ENCODE data around the gene GTF2IRD2. TPM values are rescaled to one million over a fixed set of nuclear protein-coding genes. Genes with fewer than 3 reads are reported as not detected.
"Not testable (repeated sequence)": the region's sequence is repeated elsewhere in the genome, so short reads cannot be mapped to it uniquely, and the experiment has no call there.

GTF2IRD2 gene
- polyA plus RNA-seq, 3 donors: 17.3 to 36.7 (median 34.4) TPM

DNA sequence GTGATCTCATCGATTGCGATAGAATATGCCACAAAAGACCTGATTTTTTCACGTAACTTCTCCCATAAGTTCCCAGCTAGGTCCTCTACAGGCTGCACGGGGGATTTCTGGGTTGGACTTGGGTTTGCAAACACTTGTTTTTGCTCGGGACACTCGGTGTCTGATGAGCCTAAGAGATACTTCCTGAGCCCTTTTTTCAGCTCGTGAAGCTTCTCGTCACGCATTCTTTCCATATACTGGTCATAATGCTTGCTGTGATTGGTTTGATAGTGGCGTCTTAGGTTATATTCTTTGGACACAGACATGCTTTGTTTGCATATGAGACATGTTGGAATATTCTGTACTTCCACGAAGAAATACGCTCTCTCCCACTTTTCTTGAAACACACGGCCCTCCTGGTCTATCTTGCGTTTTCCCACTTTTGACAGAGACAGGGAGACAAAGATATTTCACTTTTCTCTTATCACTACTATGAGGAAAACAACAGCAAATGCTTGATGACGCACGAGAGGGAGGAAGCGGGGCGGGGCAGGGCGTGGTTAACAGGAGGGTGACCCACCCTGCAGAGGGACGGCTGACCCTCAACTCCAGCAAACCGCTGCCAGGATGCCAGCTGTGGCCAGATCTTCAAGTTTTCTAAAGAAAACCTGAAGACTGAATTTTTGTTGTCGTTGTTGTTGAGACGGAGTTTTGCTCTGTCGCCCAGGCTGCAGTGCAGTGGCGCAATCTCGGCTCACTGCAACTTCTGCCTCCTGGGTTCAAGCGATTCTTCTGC is 53.4 kb downstream of the GTF2IRD2 start:
- not testable (repeated sequence) for DNase-seq

DNA sequence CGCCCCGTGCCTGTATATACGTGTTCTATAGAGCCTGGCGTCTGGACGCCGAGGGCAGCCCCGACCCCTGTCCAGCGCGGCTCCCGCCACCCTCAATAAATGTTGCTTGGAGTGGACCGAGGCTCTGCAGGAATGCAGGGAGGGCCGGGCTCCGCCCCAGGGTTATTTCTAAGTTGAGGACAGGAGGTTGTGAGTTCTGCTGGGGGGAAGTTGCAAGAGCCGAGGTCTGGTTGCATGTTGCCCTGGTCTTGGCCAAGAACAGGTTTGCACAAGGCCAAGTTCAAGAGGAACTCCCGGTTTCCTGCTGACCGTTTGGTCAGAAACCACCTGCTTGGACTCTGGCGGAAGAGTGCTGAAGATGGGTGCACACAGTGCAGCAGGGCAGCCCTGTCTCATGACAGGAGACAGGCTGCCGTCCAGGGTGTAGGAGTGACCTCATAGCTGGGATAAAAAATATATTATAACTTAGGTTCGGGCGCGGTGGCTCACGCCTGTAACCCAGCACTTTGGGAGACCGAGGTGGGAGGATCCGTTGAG is 62.1 kb downstream of the GTF2IRD2 start:
- DNase-seq: not testable (repeated sequence)

DNA sequence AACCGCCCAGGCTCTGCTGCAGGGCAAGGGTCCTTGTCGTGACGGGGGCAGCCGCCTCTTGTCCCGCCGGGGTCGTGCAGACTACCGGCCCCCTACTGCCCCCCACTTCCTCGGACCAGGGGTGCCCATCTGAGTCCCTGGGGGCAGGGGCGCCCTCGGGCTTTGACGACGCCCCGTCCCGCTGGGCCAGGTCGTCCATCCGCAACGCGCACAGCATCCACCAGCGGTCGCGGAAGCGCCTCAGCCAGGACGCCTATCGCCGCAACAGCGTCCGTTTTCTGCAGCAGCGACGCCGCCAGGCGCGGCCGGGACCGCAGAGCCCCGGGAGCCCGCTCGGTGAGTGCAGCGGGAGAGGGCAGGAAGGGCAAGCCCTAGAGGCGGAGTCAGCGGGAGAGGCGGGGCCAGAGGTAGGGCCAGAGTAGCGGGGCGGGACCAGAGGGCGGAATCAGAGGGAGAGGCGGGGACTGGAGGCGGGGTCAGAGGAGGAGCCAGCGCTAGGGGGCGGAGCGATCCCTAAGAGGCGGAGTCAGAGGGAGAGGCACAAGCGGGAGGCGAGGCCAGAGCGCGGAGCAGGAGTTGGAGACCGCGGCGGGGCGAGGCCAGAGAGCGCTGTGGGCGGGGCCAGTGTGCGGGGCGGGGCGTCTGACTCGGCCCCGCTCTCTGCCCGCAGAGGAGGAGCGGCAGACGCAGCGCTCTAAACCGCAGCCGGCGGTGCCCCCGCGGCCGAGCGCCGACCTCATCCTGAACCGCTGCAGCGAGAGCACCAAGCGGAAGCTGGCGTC is 62.8 kb downstream of the GTF2IRD2 start:
- DNase-seq: peak; percentile 74

DNA sequence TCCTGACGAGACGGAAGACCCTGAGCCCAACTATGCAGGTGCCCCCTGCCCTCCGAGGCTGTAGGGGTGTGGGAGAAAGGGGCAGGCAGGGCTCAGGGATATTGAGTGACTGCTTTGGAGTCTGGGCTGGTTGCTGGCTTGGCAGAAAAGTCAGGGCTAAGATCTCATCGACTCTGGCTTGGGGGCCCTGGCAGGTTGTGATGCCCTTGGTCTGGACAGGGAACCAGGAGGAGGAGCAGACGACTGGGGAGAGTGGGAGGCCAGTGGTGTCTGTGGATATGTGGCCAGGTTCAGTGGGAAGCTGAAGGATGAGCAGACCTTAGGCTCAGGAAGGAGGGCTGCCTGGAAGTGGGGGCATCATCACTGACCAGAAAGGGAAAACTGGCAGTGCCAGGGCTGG is 67.8 kb downstream of the GTF2IRD2 start:
- DNase-seq: not testable (repeated sequence)

DNA sequence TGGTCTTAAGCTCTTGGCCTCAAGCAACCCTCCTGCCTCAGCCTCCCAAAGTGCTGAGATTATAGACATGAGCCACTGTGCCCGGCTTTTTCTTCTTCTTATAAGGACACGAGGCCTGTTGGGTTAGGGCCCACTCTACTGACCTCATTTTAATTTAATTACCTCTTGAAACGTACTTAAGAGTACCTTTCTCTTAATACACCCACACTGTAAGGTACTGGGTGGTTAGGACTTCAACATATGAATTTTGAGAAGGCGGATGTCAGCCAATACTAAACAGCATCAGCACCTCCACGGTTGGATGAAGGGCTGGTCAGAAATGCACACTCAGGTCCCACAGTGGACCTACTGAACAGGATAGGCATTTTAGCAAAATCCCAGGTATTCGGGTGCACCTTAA is 69.7 kb downstream of the GTF2IRD2 start:
- not testable (repeated sequence) for DNase-seq

DNA sequence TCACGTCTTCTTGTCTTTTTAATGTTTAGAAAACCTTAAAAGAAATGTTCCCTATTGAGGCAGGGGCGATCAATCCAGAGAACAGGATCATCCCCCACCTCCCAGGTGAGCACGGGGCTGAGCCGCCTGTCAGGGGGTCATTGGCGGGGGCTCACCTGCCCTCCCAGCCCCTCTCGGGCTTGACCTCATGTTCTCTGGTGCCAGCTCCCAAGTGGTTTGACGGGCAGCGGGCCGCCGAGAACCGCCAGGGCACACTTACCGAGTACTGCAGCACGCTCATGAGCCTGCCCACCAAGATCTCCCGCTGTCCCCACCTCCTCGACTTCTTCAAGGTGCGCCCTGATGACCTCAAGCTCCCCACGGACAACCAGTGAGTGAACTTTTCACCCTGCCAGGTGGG is 72.4 kb downstream of the GTF2IRD2 start:
- not testable (repeated sequence) for DNase-seq

DNA sequence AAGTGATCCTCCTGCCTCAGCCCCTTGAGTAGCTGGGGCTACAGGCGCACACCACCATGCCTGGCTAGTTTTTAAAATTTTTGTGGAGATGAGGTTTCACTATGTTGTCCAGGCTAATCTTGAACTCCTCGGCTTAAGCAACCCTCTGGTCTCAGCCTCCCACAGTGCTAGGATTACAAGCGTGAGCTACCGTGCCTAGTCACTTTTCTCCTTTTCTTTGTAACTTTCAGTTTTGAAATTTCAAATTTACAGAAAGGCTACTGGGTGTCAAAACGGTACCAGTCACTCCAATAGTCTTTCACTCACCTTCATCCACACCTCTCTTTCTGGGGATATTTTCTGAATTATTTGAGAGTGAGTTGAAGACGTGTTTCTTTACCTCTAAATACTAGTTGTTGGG is 76.3 kb downstream of the GTF2IRD2 start:
- DNase-seq: not testable (repeated sequence)

DNA sequence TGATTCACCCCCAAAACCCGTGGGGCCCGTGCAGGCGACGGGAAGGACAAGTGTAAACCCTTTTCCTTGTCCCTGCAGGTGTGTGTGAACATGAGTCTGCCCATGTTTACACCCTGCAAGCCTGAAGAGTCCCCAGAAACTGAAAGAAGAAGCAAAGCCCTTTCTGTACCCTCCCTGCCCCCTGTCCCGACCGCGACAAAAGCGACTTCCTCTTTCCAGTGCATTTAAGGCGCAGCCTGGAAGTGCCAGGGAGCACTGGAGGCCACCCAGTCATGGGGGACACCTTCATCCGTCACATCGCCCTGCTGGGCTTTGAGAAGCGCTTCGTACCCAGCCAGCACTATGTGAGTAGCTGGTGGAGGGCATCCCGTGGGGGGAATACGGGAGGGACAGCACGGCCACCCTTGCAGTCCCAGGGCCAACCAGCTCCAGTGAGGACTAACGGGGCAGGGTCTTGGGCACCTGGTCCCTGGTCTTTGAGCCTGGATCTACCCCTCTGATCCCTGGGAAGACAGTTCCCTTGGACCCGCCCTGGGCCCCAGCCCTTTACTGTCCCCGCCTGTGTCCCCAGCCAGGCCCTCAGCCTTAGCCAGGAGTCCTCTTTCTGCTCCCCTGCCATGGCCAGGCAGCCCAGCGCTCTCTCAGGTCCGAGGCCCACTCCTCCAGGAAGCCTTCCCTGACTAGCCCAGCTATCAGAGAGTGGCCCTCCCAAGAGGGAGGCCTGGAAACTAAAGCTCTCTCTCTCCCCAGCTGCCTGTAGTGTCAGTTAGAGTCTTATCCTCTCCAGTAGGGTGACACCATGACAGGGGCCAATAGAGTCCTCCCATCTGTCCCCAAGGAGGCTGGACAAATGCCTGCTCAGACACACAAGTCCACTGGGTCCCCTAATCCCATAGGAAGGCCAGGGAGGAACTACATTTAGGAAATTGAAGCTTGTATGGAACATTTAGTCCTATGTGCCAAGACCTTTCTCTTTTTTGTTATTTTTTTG is 77.3 kb downstream of the GTF2IRD2 start, which contains the start of gene NCF1:
TSS of gene NCF1 (plus strand) at position 252 of the 991 bp plus-strand sequence. CDS start at position 273, 21 bp downstream.
- not testable (repeated sequence) for DNase-seq

DNA sequence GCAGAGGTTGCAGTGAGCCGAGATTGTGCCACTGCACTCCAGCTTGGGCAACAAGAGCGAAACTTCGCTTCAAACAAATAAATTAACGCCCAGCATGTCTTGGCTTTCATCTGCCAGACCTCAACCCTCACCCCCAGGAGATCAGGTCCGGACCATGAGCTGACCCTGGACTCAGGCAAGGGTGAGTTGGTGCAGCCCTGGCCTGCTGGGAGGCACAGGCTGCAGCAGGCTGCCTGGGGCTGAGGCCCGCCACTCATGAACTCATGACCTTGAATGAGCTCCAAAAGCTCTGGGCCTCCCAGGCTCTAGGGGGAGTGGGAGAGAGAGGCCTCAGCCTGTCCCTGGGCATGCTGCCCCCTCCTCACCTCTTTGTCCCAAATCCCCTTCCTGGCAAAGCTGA is 79.3 kb downstream of the GTF2IRD2 start:
- DNase-seq: not testable (repeated sequence)

DNA sequence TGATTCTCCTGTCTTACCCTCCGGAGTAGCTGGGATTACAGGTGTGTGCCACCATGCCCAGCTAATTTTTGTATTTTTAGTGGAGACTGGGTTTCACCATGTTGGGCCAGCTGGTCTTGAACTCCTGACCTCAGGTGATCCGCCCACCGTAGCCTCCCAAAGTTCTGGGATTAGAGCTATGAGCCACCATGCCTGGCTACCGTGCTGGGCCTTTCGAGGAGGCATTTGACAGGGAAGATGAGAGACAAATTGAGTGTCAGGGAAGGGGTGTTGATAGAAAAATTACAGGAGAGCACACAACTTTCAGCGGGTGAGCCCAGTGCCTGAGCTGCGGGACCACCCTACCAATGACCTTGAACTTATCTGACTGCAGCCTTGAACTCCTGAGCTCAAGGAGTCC is 81.3 kb downstream of the GTF2IRD2 start:
- DNase-seq: not testable (repeated sequence)

DNA sequence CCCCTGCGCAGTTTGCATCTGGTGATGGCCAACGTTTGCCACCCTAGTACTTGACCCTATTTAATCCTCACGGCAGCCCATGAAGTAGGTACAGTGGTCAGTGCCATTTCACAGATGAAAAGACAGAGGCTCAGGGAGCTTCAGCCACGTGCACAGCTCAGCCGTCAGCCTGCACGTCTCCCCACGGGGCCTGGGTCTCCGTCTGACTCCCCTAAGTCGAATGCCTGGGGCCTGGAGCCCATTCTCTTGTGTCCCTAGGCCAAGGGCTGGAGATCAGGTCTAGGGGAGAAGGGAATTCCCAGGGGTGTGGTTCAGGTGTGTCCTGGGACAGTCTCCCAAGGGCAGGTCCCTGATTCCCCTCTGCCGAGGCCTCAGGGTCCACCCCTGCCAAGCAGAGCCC is 84.4 kb downstream of the GTF2IRD2 start:
- DNase-seq: not testable (repeated sequence)

DNA sequence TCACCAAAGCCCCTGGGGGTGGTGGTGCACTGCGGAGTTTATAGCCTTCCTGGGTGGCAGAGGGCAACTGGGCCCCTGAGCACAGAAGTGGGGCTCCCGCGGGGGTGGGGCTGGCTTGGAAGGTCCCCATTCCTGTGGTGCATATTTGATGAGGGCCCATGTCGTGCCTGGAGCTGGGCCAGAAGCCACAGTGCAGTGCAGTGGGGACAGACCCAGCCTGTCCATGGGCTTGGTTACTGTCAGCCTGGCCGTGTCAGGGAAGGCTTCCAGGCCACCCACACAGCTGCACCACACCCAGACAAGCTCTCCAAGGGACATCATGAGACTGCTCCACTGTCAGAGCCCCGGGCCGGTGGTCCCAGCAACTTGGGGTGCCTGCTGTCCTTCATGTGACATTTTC is 84.9 kb downstream of the GTF2IRD2 start:
- DNase-seq: not testable (repeated sequence)

DNA sequence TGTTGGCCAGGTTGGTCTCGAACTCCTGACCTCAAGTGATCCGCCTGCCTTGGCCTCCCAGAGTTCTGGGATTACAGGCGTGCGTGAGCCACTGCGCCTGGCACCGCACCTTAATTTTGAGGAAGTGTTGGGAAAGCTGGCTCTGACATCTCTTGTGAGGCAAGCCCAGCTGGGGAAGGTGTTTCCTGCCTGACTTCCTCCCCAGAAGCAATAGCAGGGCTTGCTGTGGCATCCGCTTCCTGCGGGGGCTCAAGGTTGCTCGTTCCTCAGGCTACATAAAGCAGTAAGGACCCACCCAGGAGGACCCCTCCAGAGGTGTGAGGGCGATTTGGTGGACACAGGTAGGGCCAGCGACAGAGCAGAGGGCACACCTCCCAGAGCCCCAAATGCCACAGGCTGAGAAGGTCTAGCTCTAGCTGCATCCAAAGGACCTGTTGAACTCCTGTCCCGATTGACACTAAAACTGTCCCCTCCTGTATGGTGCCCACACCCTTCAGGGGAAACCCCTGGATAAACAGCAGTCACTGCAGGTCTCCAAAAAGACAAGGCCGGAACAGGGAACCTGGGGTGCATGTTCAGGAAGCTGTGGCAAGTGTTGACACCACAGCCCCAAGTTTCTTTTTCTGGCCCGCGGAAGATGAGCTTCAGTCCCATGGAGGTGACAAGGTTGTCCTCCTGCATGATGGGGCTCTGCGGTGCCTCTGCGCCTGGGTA is 86.0 kb downstream of the GTF2IRD2 start:
- not testable (repeated sequence) for DNase-seq

DNA sequence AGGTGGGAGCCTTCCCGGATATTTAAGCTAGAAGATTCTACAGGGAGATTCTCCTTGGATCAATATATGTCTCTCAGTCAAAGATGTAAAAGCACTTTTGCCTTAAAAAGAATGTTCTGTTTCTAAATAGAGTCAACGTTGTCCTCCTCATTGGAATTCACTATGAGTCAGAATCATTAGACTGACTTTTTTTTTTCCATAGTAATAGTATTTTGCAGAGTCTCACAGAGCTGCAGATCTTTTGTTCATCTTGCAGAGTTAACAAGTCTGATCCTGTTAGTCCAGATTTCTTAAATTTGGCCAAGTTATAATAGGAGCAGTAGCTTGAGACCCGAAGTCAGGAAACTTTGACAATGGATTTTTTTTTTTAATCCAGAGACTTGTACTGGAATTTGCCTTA is 92.4 kb downstream of the GTF2IRD2 start:
- not testable (repeated sequence) for DNase-seq

DNA sequence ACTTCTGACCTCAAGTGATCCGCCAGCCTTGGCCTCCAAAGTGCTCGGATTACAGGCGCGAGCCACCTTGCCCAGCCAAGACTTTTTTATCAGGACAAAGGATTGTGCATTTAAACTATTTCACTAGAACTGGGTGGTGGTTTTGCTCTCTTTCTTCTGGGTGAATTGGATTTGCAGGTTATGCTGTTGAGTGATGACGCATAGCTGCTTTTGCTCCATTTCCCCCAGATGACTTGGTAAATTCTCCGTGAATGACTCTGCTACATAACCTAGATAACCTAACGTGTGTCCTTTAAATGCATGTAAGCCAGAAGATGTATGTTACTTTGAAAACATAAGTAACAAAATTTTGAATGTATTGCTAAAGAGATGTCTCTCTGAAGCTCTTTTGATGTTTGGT is 93.1 kb downstream of the GTF2IRD2 start:
- DNase-seq: not testable (repeated sequence)

DNA sequence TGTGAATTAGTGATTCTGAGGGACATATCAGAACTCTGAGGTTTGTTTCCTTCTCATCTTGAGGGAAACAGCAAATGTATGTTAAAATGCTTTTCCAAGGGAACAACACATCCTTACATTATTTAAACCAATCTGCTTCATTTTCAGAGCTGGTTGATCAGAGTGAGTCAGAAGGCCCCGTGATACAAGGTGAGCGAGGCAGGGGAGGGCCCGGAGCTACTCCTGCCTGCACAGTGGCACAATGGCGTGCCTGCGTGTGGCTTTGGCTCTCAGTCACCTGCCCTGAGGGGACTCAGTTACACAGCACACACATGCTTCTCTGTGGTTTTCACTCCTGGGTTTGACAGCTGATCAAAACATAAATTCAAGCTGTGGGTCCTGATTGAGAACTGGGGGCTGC is 94.7 kb downstream of the GTF2IRD2 start:
- DNase-seq: not testable (repeated sequence)

DNA sequence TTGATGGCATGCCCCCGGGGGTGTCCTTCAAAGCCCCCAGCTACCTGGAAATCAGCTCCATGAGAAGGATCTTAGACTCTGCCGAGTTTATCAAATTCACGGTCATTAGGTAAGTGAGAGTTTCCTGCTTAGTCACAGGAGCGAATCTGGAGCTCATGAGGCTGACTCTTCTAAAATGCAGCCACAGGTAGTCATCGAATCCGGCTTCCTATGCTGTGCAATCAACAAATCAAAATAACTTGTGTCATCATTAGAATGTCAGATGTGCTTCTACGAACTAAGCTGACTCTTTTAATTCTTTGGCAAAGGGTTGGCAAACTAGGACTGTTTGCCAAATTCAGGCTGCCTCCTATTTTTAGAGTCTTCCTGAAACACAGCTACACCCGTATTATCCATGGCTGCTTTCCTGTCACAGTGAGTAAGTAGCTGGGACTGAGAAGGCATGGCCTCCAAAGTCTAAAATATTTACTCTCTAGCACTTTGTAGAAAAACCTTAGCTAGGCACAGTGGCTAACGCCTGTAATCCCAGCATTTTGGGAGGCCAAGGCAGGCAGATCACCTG is 97.4 kb downstream of the GTF2IRD2 start:
- DNase-seq: not testable (repeated sequence)

Data from renal pelvis (tissue), 4 donors.